ENCODE measurements around the gene RNF144B. TPM values are rescaled to one million over a fixed set of nuclear protein-coding genes. Genes with fewer than 3 reads are reported as not detected.
"Not testable (repeated sequence)": the region's sequence is repeated elsewhere in the genome, so short reads cannot be mapped to it uniquely, and the experiment has no call there.

Gene RNF144B
- total RNA-seq, 1 donor from 2014 or later = 14.7 TPM

GRCh38 chr6:18393698-18394097, 6.5 kb downstream of the RNF144B start:
- Mint-ChIP-seq H3K4me1 (ENCODE audit: unreplicated experiment) (peaks cover 86% of the 10 kb centered on the region), H3K4me3 (ENCODE audit: unreplicated experiment) (no peak overlapping the region), H3K27me3 (ENCODE audit: unreplicated experiment) (no peaks in the 10 kb centered on the region), H3K36me3 (ENCODE audit: unreplicated experiment) (peaks cover 1% of the 10 kb centered on the region), H3K9me3 (ENCODE audit: unreplicated experiment) (no peaks in the 10 kb centered on the region), H3K27ac (ENCODE audit: unreplicated experiment) (peak overlapping the region; percentile 81)
- no peak for DNase-seq (ENCODE audit: extremely low spot score, unreplicated experiment)
- TF ChIP-seq CTCF (IDR thresholded peaks at IDR 0.05) = no peak

GRCh38 chr6:18395177-18395855, 8.2 kb downstream of the RNF144B start:
- H3K27me3 Mint-ChIP-seq (ENCODE audit: unreplicated experiment) = no peaks in the 10 kb centered on the region
- peak overlapping the region; percentile 57 for H3K4me3 Mint-ChIP-seq (ENCODE audit: unreplicated experiment)
- H3K4me1 Mint-ChIP-seq (ENCODE audit: unreplicated experiment) = peaks cover 80% of the 10 kb centered on the region
- H3K27ac Mint-ChIP-seq (ENCODE audit: unreplicated experiment) = peak overlapping the region; percentile 81
- DNase-seq (ENCODE audit: extremely low spot score, unreplicated experiment) = no peak
- H3K9me3 Mint-ChIP-seq (ENCODE audit: unreplicated experiment) = no peaks in the 10 kb centered on the region
- peaks cover 5% of the 10 kb centered on the region for H3K36me3 Mint-ChIP-seq (ENCODE audit: unreplicated experiment)
- TF ChIP-seq CTCF (IDR thresholded peaks at IDR 0.05) = no peak

- Mint-ChIP-seq H3K4me3 (ENCODE audit: unreplicated experiment) (peak overlapping the region; percentile 57), H3K36me3 (ENCODE audit: unreplicated experiment) (peaks cover 5% of the 10 kb centered on the region), H3K27ac (ENCODE audit: unreplicated experiment) (peak overlapping the region; percentile 81), H3K9me3 (ENCODE audit: unreplicated experiment) (no peaks in the 10 kb centered on the region), H3K4me1 (ENCODE audit: unreplicated experiment) (peaks cover 80% of the 10 kb centered on the region), H3K27me3 (ENCODE audit: unreplicated experiment) (no peaks in the 10 kb centered on the region)
- no peak for TF ChIP-seq CTCF (IDR thresholded peaks at IDR 0.05)
- no peak for DNase-seq (ENCODE audit: extremely low spot score, unreplicated experiment)
Measured at GRCh38 chr6:18395856-18396197, 8.7 kb downstream of the RNF144B start.

GRCh38 chr6:18397701-18398100, 10.6 kb downstream of the RNF144B start:
- Mint-ChIP-seq H3K4me1 (ENCODE audit: unreplicated experiment) (peaks cover 80% of the 10 kb centered on the region), H3K4me3 (ENCODE audit: unreplicated experiment) (no peak overlapping the region)
- no peak for DNase-seq (ENCODE audit: extremely low spot score, unreplicated experiment)

GRCh38 chr6:18398225-18398624, 11.1 kb downstream of the RNF144B start:
- H3K9me3 Mint-ChIP-seq (ENCODE audit: unreplicated experiment); H3K36me3 Mint-ChIP-seq (ENCODE audit: unreplicated experiment); DNase-seq (ENCODE audit: extremely low spot score, unreplicated experiment); H3K27me3 Mint-ChIP-seq (ENCODE audit: unreplicated experiment); H3K4me3 Mint-ChIP-seq (ENCODE audit: unreplicated experiment): not testable (repeated sequence)
- H3K27ac Mint-ChIP-seq (ENCODE audit: unreplicated experiment) = peak overlapping the region; percentile 63
- H3K4me1 Mint-ChIP-seq (ENCODE audit: unreplicated experiment) = peaks cover 82% of the 10 kb centered on the region

More at GRCh38 chr6:18397701-18398100, 10.6 kb downstream of the RNF144B start:
- no peak for TF ChIP-seq CTCF (IDR thresholded peaks at IDR 0.05)
- peak overlapping the region; percentile 63 for H3K27ac Mint-ChIP-seq (ENCODE audit: unreplicated experiment)
- no peaks in the 10 kb centered on the region for H3K27me3 Mint-ChIP-seq (ENCODE audit: unreplicated experiment)
- no peaks in the 10 kb centered on the region for H3K9me3 Mint-ChIP-seq (ENCODE audit: unreplicated experiment)
- peaks cover 5% of the 10 kb centered on the region for H3K36me3 Mint-ChIP-seq (ENCODE audit: unreplicated experiment)
